A549 (cell line): ENCODE data around the gene MIA2. TPM values are rescaled to one million over a fixed set of nuclear protein-coding genes. Genes with fewer than 3 reads are reported as not detected.
A peak's percentile ranks its signal among the peaks of the same experiment; 100 is the strongest.

ENCODE experiments used
- ATAC-seq, 2 experiments: fragments of 200-7000 bp in 1 of 2; fragments of >200 bp in 1 of 2; cut with Nextera tagmentation in 1 of 2; cut with Tn5 transposase in 1 of 2; 3 replicates each; pipeline versions ENCODE4 v1.8.0 to v1.9.1; 2018 to 2020; ENCODE audit warnings: mild to moderate bottlenecking in 1 of 2, moderate library complexity in 1 of 2
- CTCF ChIA-PET: fragments of 300-600 bp; sonication (Branson Sonifier 250); formaldehyde crosslinking; extraction: SDS; loops from one replicate; lab custom pipeline; 2021; ENCODE audit warnings: antibody characterized with exemption, inconsistent platforms; lab: Yijun Ruan, JAX
- POLR2A ChIA-PET: fragments of 350-600 bp; formaldehyde crosslinking; extraction: SDS; loops from one replicate; lab custom pipeline; 2021; ENCODE audit warnings: antibody characterized with exemption, inconsistent platforms; lab: Yijun Ruan, JAX
- DNase-seq, 2 experiments: peaks; one replicate each; pipeline versions ENCODE4 v3.0.0 to v3.0.0-alpha.2; 2011 to 2016; ENCODE audit warnings: low read depth in 1 of 2, low spot score in 1 of 2
- FAIRE-seq: peaks from 2 replicates; lab custom pipeline; 2011; peaks lifted over from hg19 to GRCh38; lab: Jason Lieb, UNC
- H3K27ac ChIP-seq, 2 experiments: fragments of >200 bp; sonication (Bioruptor Twin); formaldehyde crosslinking; 3 replicates each; pipeline ENCODE4 v1.5.1; 2016 to 2017
- H3K4me1 ChIP-seq: fragments of >200 bp; sonication (Bioruptor Twin); formaldehyde crosslinking; 3 replicates; pipeline ENCODE4 v1.6.1; 2016
- H3K4me2 ChIP-seq: fragments of >200 bp; sonication (Bioruptor Twin); formaldehyde crosslinking; 3 replicates; pipeline ENCODE4 v1.6.1; 2016
- H3K4me3 ChIP-seq: fragments of >200 bp; sonication (Bioruptor Twin); formaldehyde crosslinking; 3 replicates; pipeline ENCODE4 v1.5.1; 2016
- H3K9me3 ChIP-seq: fragments of >200 bp; sonication (Bioruptor Twin); formaldehyde crosslinking; 3 replicates; pipeline ENCODE4 v1.6.1; 2016
- CBX8 ChIP-seq: fragments of 200-600 bp; sonication (generic); IDR thresholded peaks from 2 replicates; pipeline ENCODE4 v1.6.1; 2016
- CEBPB ChIP-seq, 2 experiments: fragments of >200 bp in 1 of 2; sonication (Bioruptor Twin) in 1 of 2; formaldehyde crosslinking in 1 of 2; IDR thresholded peaks; 2 replicates each; pipeline ENCODE4 v1.6.1; 2012 to 2016
- EHF ChIP-seq: fragments of 250-450 bp; sonication (Bioruptor Pico); IDR thresholded peaks from 2 replicates; pipeline ENCODE4 v1.5.0; 2020; ENCODE audit warnings: mild to moderate bottlenecking
- FOSL2 ChIP-seq, 2 experiments: fragments of 450-650 bp in 1 of 2; fragments of >200 bp in 1 of 2; sonication (Bioruptor Twin) in 1 of 2; formaldehyde crosslinking; IDR thresholded peaks; 2 replicates each; pipeline versions ENCODE4 v1.5.0 to v1.6.1; 2016 to 2020; ENCODE audit warnings: mild to moderate bottlenecking in 1 of 2, moderate library complexity in 1 of 2
- GATA3 ChIP-seq: IDR thresholded peaks from 2 replicates; pipeline ENCODE4 v1.6.1; 2012; ENCODE audit warnings: borderline replicate concordance
- HDAC2 ChIP-seq: fragments of 200-600 bp; sonication (generic); IDR thresholded peaks from 2 replicates; pipeline ENCODE4 v1.6.1; 2016
- HOXA7 ChIP-seq: fragments of 250-450 bp; sonication (Bioruptor Pico); IDR thresholded peaks from 2 replicates; pipeline ENCODE4 v1.5.0; 2020; ENCODE audit warnings: mild to moderate bottlenecking, moderate library complexity
- HOXB13 ChIP-seq: fragments of 250-450 bp; sonication (Bioruptor Pico); IDR thresholded peaks from 2 replicates; pipeline ENCODE4 v1.5.0; 2020; ENCODE audit warnings: low read depth, mild to moderate bottlenecking, moderate library complexity
- HOXB5 ChIP-seq: fragments of 250-450 bp; sonication (Bioruptor Pico); IDR thresholded peaks from 2 replicates; pipeline ENCODE4 v1.5.0; 2020; ENCODE audit warnings: mild to moderate bottlenecking, moderate library complexity
- JUNB ChIP-seq: fragments of >200 bp; sonication (Bioruptor Twin); formaldehyde crosslinking; IDR thresholded peaks from 2 replicates; pipeline ENCODE4 v1.6.1; 2016
- KDM1A ChIP-seq: fragments of 200-600 bp; sonication (generic); IDR thresholded peaks from 2 replicates; pipeline ENCODE4 v1.6.1; 2016; ENCODE audit warnings: low read depth, mild to moderate bottlenecking
- KDM5A ChIP-seq: fragments of 200-600 bp; sonication (generic); IDR thresholded peaks from 2 replicates; pipeline ENCODE4 v1.6.1; 2016; ENCODE audit warnings: antibody characterized with exemption, mild to moderate bottlenecking
- MAFK ChIP-seq: fragments of 450-650 bp; IDR thresholded peaks from 2 replicates; pipeline ENCODE4 v1.6.1; 2014; ENCODE audit not compliant: partially characterized antibody
- MAX ChIP-seq: IDR thresholded peaks from 2 replicates; pipeline ENCODE4 v1.6.1; 2012
- MYC ChIP-seq: IDR thresholded peaks from 2 replicates; pipeline ENCODE4 v1.6.1; 2012; ENCODE audit warnings: mild to moderate bottlenecking, inconsistent platforms, low read length, improper control_type of control experiment, borderline replicate concordance
- NFE2L2 ChIP-seq: fragments of 150-350 bp; conservative IDR thresholded peaks from 2 replicates; pipeline ENCODE4 v1.6.1; 2014; ENCODE audit warnings: low read length
- NPAS2 ChIP-seq: fragments of 250-450 bp; sonication (Bioruptor Pico); IDR thresholded peaks from 2 replicates; pipeline ENCODE4 v1.8.0; 2022; ENCODE audit warnings: mild to moderate bottlenecking, moderate library complexity, borderline replicate concordance
- RARB ChIP-seq: fragments of 250-450 bp; sonication (Bioruptor Pico); IDR thresholded peaks from 2 replicates; pipeline ENCODE4 v1.8.0; 2021; ENCODE audit warnings: mild to moderate bottlenecking, moderate library complexity
- RFX5 ChIP-seq: fragments of 450-650 bp; IDR thresholded peaks from 2 replicates; pipeline ENCODE4 v1.7.1; 2014; ENCODE audit warnings: antibody characterized with exemption, mild to moderate bottlenecking, moderate library complexity
- RNF2 ChIP-seq: fragments of 200-600 bp; sonication (generic); IDR thresholded peaks from 2 replicates; pipeline ENCODE4 v1.6.1; 2016; ENCODE audit warnings: low read depth, mild to moderate bottlenecking, antibody characterized with exemption, moderate library complexity, borderline replicate concordance
- SMC3 ChIP-seq: fragments of >200 bp; sonication (Bioruptor Twin); formaldehyde crosslinking; IDR thresholded peaks from 3 replicates; pipeline ENCODE4 v1.6.1; 2018; ENCODE audit warnings: inconsistent platforms
- TP53 ChIP-seq: fragments of 250-450 bp; sonication (Bioruptor Pico); IDR thresholded peaks from 2 replicates; pipeline ENCODE4 v1.5.0; 2021; ENCODE audit warnings: mild to moderate bottlenecking, moderate library complexity
- WGBS: methylation state at CpG from one replicate; pipeline ENCODE4 v1.1.6; 2017; ENCODE audit errors: missing lambda C conversion rate; 5-methylcytosine and 5-hydroxymethylcytosine counted together
- polyA plus RNA-seq, 4 experiments: library from polyadenylated mRNA; depleted of rRNA in 3 of 4; stranded (reverse); fragments of >200 nt; fragmentation: RNase III in 1 of 4; extraction: RNeasy Plus Mini Kit Qiagen cat#74134 plus additional on column Dnase treatment in 1 of 4; gene quantifications; 2 replicates in 3 of 4; 3 replicates in 1 of 4; pipeline ENCODE4 v1.2.3, GENCODE V29; 2011 to 2017
- TF ChIP-seq, protein P1 (sequence below): IDR thresholded peaks from 2 replicates; pipeline ENCODE4 v1.6.1; 2012; ENCODE audit warnings: low read depth, borderline replicate concordance
- TF ChIP-seq, protein P2 (sequence below): fragments of >200 bp; sonication (Bioruptor Twin); formaldehyde crosslinking; IDR thresholded peaks from 2 replicates; pipeline ENCODE4 v1.6.1; 2016
- TF ChIP-seq, protein P3 (sequence below): fragments of >200 bp; sonication (Bioruptor Twin); formaldehyde crosslinking; IDR thresholded peaks from 3 replicates; pipeline ENCODE4 v1.6.1; 2016

Gene MIA2
- polyA plus RNA-seq, 2 of the 4 experiments (the other 2 are of a cell fraction) = 25.4 to 73.9 TPM

DNA sequence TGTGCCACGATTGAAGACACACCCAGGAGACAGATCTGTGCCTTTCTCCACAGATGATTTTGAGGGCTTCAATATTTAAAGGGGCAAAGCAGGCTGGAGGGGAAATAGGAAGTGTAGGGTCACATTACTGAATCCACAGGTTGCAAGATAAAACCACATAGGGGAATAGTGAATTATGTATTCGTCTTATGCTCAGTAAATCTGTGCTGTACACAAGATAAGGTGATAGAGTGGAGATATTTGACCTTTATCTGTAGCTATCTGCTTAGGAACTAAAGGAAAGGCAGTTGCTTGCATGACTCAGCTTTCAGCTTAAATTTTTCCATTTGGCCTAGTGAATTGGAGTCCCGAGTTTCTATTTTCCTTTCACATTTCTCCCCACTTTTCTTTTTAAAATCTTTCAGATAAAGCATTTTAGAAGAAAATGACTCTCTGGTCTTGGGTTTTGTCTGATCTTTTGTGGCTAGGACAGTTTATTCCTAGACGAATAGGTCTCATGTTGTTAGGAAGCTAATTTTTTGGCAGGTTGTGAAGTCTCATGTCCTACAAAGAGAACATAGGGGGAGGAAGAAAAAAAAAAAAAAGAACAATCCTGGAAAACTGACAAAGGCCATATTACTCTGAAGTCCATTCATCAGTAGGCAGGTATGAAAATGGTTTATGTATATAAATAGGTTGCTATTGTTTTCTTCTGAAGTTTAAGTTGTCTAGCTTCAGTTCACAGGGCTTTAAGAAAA is 143.1 kb downstream of the MIA2 start:
- DNase-seq (peak in 1 of 2 experiments; percentile 48), ATAC-seq (peak in 1 of 2 experiments; percentile 75; a peak in 4 of 6 replicates), FAIRE-seq (peak; percentile 74)
- Histone ChIP-seq H3K9me3 (no peaks in the 10 kb centered on the region), H3K4me1 (peaks cover 26% of the 10 kb centered on the region), H3K4me2 (peak overlapping the region; percentile 70), H3K4me3 (no peak overlapping the region), H3K27ac (peak overlapping the region; percentile 74 to 84)
- WGBS = 7% methylated on average over 4 of the region's 4 CpGs
- TF ChIP-seq RARB (CRISPR knock-in tag) = no peak
- TF ChIP-seq MYC = no peak
- TF ChIP-seq CEBPB (IDR thresholded peaks at IDR 0.05) = no peak
- no peak for TF ChIP-seq CBX8
- TF ChIP-seq KDM1A = no peak
- TF ChIP-seq MAFK = peak; percentile 79
- TF ChIP-seq FOSL2 (IDR thresholded peaks at IDR 0.05) = no peak
- peak; percentile 35; the same call in 1 of the 2 replicates for TF ChIP-seq FOSL2 (CRISPR knock-in tag; IDR thresholded peaks at IDR 0.05)
- no peak for TF ChIP-seq GATA3
- TF ChIP-seq JUNB = no peak
- peak; percentile 47; the same call in 1 of the 2 replicates for TF ChIP-seq NFE2L2
- no peak for TF ChIP-seq HOXB5 (CRISPR knock-in tag)
- no peak for TF ChIP-seq RNF2
- no peak for TF ChIP-seq EHF
- TF ChIP-seq SMC3 = no peak
- TF ChIP-seq HOXA7 (CRISPR knock-in tag) = peak; percentile 36; the same call in 1 of the 2 replicates
- no peak for TF ChIP-seq HDAC2
- TF ChIP-seq, protein P1, sequence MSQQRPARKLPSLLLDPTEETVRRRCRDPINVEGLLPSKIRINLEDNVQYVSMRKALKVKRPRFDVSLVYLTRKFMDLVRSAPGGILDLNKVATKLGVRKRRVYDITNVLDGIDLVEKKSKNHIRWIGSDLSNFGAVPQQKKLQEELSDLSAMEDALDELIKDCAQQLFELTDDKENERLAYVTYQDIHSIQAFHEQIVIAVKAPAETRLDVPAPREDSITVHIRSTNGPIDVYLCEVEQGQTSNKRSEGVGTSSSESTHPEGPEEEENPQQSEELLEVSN = no peak
- TF ChIP-seq, protein P2, sequence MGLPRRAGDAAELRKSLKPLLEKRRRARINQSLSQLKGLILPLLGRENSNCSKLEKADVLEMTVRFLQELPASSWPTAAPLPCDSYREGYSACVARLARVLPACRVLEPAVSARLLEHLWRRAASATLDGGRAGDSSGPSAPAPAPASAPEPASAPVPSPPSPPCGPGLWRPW = no peak
- TF ChIP-seq HOXB13 = peak; percentile 59; the same call in 1 of the 2 replicates
- TF ChIP-seq RFX5 = no peak
- no peak for TF ChIP-seq NPAS2 (CRISPR knock-in tag)
- CTCF ChIA-PET = interaction anchor here (0.6 to 1.0 kb wide), 2 partner anchors 8 to 24 kb away, joined by 3 to 4 read pairs; no protein-coding TSS in a partner anchor
- POLR2A ChIA-PET = interaction anchor here (0.7 to 1.4 kb wide), 4 partner anchors 83 to 274 kb away, joined by 3 to 5 read pairs (median 4); partner anchors contain the start of genes GEMIN2, SEC23A and TRAPPC6B

DNA sequence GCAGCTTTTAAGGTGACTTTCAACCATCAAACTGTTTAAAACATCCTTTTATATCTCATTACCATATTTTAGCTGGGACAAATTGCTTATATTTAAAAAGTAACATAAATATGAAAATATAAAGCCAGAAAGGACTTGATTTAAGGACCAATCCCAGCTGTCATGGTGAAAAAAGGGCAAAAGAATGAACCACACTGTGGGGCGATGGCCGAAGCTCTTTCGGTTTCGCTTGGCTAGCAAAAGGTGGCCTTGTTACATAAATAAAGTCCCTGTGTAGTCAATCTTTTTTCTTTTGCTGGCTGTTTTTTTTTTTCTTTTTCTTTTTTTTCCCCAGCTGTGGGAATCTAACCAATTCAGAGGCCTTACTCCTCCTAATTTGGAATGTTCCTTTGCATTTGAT is 147.7 kb downstream of the MIA2 start:
- H3K4me1 ChIP-seq = peaks cover 15% of the 10 kb centered on the region
- H3K4me2 ChIP-seq = no peak overlapping the region
- H3K9me3 ChIP-seq = no peaks in the 10 kb centered on the region
- WGBS = 99% methylated on average over 4 of the region's 4 CpGs
- POLR2A ChIA-PET = no interaction called here
- TF ChIP-seq TP53 (no peak), GATA3 (no peak), KDM5A (no peak), HDAC2 (no peak), MAX (no peak), CEBPB (IDR thresholded peaks at IDR 0.05) (no peak)
- TF ChIP-seq, protein P3, sequence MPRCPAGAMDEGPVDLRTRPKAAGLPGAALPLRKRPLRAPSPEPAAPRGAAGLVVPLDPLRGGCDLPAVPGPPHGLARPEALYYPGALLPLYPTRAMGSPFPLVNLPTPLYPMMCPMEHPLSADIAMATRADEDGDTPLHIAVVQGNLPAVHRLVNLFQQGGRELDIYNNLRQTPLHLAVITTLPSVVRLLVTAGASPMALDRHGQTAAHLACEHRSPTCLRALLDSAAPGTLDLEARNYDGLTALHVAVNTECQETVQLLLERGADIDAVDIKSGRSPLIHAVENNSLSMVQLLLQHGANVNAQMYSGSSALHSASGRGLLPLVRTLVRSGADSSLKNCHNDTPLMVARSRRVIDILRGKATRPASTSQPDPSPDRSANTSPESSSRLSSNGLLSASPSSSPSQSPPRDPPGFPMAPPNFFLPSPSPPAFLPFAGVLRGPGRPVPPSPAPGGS = no peak
- no peak overlapping the region for H3K4me3 ChIP-seq
- no peak for FAIRE-seq
- no peak for DNase-seq
- no peak for ATAC-seq
- CTCF ChIA-PET = interaction anchor here (0.5 to 1.7 kb wide), 5 partner anchors 9 to 203 kb away, joined by 3 to 5 read pairs (median 4); no protein-coding TSS in a partner anchor
- no peak overlapping the region for H3K27ac ChIP-seq
